Activated gamma-delta T cell treated with anti-CD3 and anti-CD28 coated beads, Interleukin-2, amount 50 U/mL, for 16 hours (primary cell): ENCODE results near the gene FCN1.
"Not testable (repeated sequence)": the region's sequence is repeated elsewhere in the genome, so short reads cannot be mapped to it uniquely, and the experiment has no call there.

ENCODE experiments used
- DNase-seq: peaks from one replicate; pipeline ENCODE4 v3.0.0-alpha.2; 2020; ENCODE audit warnings: low read depth

Gene FCN1

GRCh38 chr9:134917431-134918373 is at the start of gene FCN1:
Gene FCN1 (minus strand): TSS chr9:134917912. CDS start chr9:134917871, 41 bp downstream.
- DNase-seq: no peak

GRCh38 chr9:134966697-134967546 is 49.2 kb upstream of the FCN1 start:
- no peak for DNase-seq

- no peak for DNase-seq
These were observed 48.6 kb upstream of the FCN1 start for GRCh38 chr9:134966270-134966669.

GRCh38 chr9:134965851-134966250 is 48.1 kb upstream of the FCN1 start:
- DNase-seq: no peak

GRCh38 chr9:134965411-134965810 is 47.7 kb upstream of the FCN1 start:
- DNase-seq: no peak

GRCh38 chr9:134964271-134965055 is 46.8 kb upstream of the FCN1 start:
- no peak for DNase-seq

GRCh38 chr9:134963546-134963945 is 45.8 kb upstream of the FCN1 start:
- no peak for DNase-seq

GRCh38 chr9:134962973-134963364 is 45.3 kb upstream of the FCN1 start:
- DNase-seq: no peak

- no peak for DNase-seq
These were observed 44.6 kb upstream of the FCN1 start for GRCh38 chr9:134962065-134962972.

- DNase-seq: no peak
These were observed 43.8 kb upstream of the FCN1 start for GRCh38 chr9:134961331-134962064.

- no peak for DNase-seq
These were observed 43.0 kb upstream of the FCN1 start for GRCh38 chr9:134960701-134961181.

- no peak for DNase-seq
These were observed 42.2 kb upstream of the FCN1 start for GRCh38 chr9:134959971-134960310.

- DNase-seq: no peak
These were observed 41.6 kb upstream of the FCN1 start for GRCh38 chr9:134959126-134959970.

GRCh38 chr9:134957945-134958227 is 40.2 kb upstream of the FCN1 start:
- DNase-seq: no peak

- no peak for DNase-seq
These were observed 39.6 kb upstream of the FCN1 start for GRCh38 chr9:134957165-134957944.

GRCh38 chr9:134956387-134956786 is 38.7 kb upstream of the FCN1 start:
- not testable (repeated sequence) for DNase-seq

GRCh38 chr9:134955801-134956200 is 38.1 kb upstream of the FCN1 start:
- DNase-seq: no peak

GRCh38 chr9:134955156-134955555 is 37.4 kb upstream of the FCN1 start:
- no peak for DNase-seq

GRCh38 chr9:134951994-134952393 is 34.3 kb upstream of the FCN1 start:
- no peak for DNase-seq
